Stomach smooth muscle (tissue), 2 donors: Measurements from ENCODE around the gene COMMD3.
A peak's percentile ranks its signal among the peaks of the same experiment; 100 is the strongest.

Experiments used
- H3K27ac ChIP-seq: one replicate; pipeline ENCODE4 v1.7.0; 2013; ENCODE audit warnings: mild to moderate bottlenecking, low read length, inconsistent platforms
- H3K27me3 ChIP-seq, 2 donors: one replicate each; pipeline ENCODE4 v1.7.0; 2013; ENCODE audit warnings: low read length in 2 of 2; ENCODE audit not compliant: insufficient read depth in 2 of 2, control insufficient read depth in 1 of 2
- H3K36me3 ChIP-seq, 2 donors: one replicate each; pipeline ENCODE4 v1.7.0; 2013; ENCODE audit warnings: low read length in 2 of 2; ENCODE audit not compliant: control insufficient read depth in 2 of 2, insufficient read depth in 2 of 2
- H3K4me1 ChIP-seq: one replicate; pipeline ENCODE4 v1.7.0; 2013; ENCODE audit warnings: low read length; ENCODE audit not compliant: control insufficient read depth, insufficient read depth
- H3K4me3 ChIP-seq, 2 donors: one replicate each; pipeline ENCODE4 v1.7.0; 2013; ENCODE audit warnings: low read length in 2 of 2
- H3K9ac ChIP-seq, 2 donors: one replicate each; pipeline ENCODE4 v1.7.0; 2013; ENCODE audit warnings: low read length in 2 of 2, mild to moderate bottlenecking in 1 of 2
- H3K9me3 ChIP-seq, 2 donors: one replicate each; pipeline ENCODE4 v1.7.0; 2013; ENCODE audit warnings: low read length in 2 of 2; ENCODE audit not compliant: control insufficient read depth in 2 of 2
- donor health status: healthy.
- donor health status: Pancreatic carcinoma.

Gene COMMD3

DNA sequence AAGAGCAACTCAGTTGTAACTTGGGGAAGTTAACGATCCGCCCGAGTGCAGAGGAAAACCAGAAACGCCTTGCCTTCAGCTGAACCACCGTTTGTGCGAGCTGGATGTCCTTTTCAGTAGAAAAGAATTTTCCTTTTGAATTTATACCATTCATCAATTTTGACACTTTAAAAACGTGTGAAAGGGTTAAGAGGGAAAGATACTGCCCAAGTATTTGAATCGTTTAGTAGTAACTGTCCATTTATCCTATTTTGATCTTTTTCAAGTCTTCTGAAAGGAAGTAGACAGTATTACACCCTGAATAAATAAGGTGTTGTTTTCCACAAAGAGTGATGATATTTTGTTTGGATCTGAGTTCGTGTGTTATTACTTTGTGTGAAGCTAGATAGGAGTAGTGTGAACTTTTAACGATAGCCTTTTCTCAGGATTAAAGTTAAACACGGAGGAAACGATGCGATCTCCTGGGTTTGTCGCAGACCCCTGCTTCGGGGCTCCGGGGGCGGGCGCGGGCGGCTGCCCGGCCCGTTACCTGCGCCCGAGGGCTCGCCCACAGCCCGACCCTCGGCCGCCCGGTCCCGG is 3.9 kb downstream of the COMMD3 start:
- Histone ChIP-seq H3K9me3 (no peaks in the 10 kb centered on the region), H3K4me3 (peak overlapping the region; percentile 45 to 74), H3K4me1 (peaks cover 15% of the 10 kb centered on the region), H3K27me3 (peaks cover 0 to 2% of the 10 kb centered on the region in 2 donors), H3K9ac (peak overlapping the region; percentile 67 to 80), H3K27ac (peak overlapping the region; percentile 13), H3K36me3 (no peaks in the 10 kb centered on the region)

DNA sequence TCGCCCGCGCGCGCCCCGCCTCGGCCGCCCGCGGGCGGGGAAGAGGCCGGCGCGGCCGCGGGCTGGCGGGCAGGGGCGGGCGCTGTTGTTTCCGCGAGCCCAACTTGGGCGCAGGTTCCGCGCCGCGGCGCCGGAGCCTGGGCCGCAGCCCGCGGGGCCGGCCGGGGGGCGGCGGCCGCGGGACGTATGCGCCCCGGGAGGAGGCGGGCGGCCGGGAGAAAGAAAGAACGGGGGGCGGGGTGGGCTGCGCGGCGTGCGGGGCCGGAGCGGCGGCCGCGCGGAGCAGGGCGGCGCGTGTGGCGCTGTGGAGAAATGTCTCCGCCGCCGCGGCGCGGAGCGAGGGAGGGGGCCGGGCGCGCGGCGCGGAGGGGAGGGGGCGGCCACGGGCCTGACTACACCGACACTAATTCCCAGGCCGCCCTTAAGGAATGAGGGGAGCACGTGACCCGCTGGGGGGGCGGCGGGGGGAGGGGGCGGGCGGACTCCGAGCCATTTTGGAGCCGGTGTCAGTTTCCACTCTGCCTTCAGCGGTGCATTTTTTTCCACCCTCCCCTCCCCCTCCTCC is 4.5 kb downstream of the COMMD3 start, which contains the start of gene BMI1:
Gene BMI1, plus strand, starts transcription at position 509 of the 565 bp plus-strand sequence. CDS start 5,351 bp downstream, outside the sequence.
- H3K9ac ChIP-seq, result peak within 1 kb of the TSS; percentile 77 to 80
- peaks cover 0 to 2% of the 10 kb centered on the region in 2 donors for H3K27me3 ChIP-seq
- peak within 1 kb of the TSS; percentile 81 to 86 for H3K4me3 ChIP-seq
- H3K9me3 ChIP-seq, result no peaks in the 10 kb centered on the region
- peaks cover 15% of the 10 kb centered on the region for H3K4me1 ChIP-seq
- peak within 1 kb of the TSS; percentile 88 for H3K27ac ChIP-seq
- no peaks in the 10 kb centered on the region for H3K36me3 ChIP-seq

DNA sequence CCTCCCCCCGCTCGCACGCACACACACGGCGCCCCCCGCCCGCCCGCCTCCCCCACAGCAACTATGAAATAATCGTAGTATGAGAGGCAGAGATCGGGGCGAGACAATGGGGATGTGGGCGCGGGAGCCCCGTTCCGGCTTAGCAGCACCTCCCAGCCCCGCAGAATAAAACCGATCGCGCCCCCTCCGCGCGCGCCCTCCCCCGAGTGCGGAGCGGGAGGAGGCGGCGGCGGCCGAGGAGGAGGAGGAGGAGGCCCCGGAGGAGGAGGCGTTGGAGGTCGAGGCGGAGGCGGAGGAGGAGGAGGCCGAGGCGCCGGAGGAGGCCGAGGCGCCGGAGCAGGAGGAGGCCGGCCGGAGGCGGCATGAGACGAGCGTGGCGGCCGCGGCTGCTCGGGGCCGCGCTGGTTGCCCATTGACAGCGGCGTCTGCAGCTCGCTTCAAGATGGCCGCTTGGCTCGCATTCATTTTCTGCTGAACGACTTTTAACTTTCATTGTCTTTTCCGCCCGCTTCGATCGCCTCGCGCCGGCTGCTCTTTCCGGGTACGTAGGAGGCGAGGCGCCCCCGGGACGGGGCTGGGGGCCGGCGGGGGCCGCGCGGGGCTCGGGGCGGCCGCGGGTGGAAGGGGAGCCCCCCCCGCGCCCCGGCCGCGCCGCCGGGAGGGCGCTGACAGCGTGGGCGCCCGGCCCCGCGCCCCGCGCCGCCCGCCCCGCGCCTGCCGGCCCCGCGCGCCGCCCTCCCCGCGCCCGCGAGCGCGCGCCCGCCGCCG is 5.2 kb downstream of the COMMD3 start:
- H3K27ac ChIP-seq, result peak overlapping the region; percentile 88
- H3K4me1 ChIP-seq, result peaks cover 15% of the 10 kb centered on the region
- no peaks in the 10 kb centered on the region for H3K36me3 ChIP-seq
- H3K4me3 ChIP-seq, result peak overlapping the region; percentile 69 to 80
- no peaks in the 10 kb centered on the region for H3K9me3 ChIP-seq
- H3K27me3 ChIP-seq, result peaks cover 0 to 2% of the 10 kb centered on the region in 2 donors
- H3K9ac ChIP-seq, result peak overlapping the region; percentile 71 to 77

DNA sequence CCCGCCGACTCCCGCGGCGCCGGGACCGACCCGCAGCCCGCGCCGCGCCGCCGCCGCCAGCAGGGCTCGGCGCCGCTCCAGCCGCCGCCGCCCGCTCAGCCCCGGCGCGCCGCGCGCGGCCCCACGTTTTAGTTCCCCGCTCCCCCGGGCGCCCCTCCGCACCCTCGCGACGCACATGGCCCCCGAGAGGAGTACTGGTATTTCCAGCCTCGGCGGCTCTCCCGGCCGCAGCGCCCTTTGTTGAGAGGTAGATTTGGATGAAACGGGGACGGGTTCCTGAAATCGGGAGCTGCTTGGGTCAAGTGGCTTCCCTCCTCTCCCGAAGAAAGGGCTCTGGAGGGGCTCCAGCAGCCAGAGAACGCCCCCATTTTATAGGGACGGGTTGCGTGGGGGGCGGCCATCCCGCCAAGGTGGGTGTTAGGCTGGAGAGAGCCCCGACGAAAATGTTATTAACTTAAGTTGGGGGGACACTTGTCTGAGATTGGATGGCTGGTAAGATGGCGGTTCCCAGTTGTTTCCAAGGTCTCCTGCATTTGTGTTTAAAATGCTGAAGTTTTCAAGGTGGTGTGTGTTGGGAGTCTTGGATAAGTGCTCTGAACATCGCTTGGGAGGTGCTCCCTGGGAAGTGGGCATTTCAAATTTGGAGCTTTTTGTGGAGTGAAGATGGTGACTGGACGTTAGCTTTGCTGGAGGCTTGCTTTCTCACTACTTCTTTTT is 5.9 kb downstream of the COMMD3 start:
- H3K9me3 ChIP-seq, result no peaks in the 10 kb centered on the region
- H3K9ac ChIP-seq, result peak overlapping the region; percentile 52 to 76
- peak overlapping the region; percentile 81 to 86 for H3K4me3 ChIP-seq
- H3K27ac ChIP-seq, result no peak overlapping the region
- peaks cover 0 to 3% of the 10 kb centered on the region in 2 donors for H3K36me3 ChIP-seq
- H3K27me3 ChIP-seq, result peaks cover 0 to 2% of the 10 kb centered on the region in 2 donors
- H3K4me1 ChIP-seq, result peaks cover 15% of the 10 kb centered on the region

DNA sequence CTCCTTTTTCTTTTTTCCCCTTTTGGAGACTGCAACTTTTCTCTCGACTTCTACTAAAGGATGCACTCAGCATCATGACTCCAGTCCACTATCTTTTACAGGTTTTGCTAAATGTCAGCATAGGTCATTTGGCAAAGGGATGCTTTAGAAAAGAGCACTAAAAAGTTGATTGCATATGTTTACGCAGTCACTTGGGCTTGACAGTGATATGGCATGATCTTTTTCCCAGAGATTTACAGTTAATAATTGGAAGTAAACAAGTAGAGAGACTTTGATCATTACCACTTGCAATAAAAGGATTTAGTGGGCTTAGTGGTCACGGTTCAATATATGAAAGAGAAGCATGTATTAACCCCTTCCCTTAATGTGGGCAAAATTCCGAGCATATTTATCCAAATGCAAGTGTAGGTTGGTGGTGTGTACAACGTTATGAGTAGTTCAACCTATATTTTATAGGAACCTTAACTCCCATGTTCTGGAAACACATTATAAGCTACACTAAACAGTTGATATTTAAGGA is 6.5 kb downstream of the COMMD3 start:
- peaks cover 12% of the 10 kb centered on the region for H3K4me1 ChIP-seq
- peak overlapping the region; percentile 52 to 76 for H3K9ac ChIP-seq
- H3K9me3 ChIP-seq, result no peaks in the 10 kb centered on the region
- H3K4me3 ChIP-seq, result peak overlapping the region; percentile 81 to 86
- peaks cover 0 to 5% of the 10 kb centered on the region in 2 donors for H3K36me3 ChIP-seq
- no peak overlapping the region for H3K27ac ChIP-seq
- H3K27me3 ChIP-seq, result peaks cover 0 to 2% of the 10 kb centered on the region in 2 donors

DNA sequence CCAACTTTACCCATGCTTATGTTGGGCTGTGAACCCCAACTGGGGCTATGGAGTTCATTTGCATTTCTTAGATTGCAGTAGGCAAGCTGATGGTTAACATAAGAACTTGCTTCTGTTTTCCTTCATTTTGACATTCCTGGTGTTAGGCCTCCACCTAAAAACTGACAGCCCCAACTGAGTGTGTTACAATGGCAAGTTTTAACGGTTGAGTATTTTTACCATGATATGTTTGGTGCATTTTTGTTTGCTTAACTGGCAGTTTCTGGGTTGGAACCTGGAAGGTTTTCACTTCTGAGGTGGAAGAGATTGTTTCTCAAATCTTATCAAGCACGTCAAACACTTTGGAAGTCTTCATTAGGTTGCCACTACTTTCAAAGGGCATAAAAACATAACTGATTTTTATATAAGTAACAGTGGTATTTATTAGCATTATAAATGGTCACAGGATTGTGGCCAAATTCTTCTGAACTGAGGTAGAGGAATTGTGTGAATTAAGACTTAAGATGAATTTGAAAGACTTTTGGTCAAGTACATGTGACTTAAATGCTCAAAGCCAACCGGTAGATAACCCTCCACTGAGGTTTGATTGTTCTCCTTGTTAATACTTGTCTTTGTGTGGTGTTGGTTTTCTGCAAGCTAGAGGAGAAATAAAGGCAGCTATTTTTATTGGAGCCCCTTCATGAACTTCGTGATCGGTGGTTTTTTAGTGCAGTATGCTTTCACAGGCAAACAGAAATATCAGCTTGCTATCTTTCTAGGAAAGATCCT is 7.5 kb downstream of the COMMD3 start:
- H3K9me3 ChIP-seq, result no peaks in the 10 kb centered on the region
- no peak overlapping the region for H3K9ac ChIP-seq
- peaks cover 0 to 2% of the 10 kb centered on the region in 2 donors for H3K27me3 ChIP-seq
- H3K4me3 ChIP-seq, result peak overlapping the region; percentile 4 to 44
- no peak overlapping the region for H3K27ac ChIP-seq
- H3K4me1 ChIP-seq, result peaks cover 9% of the 10 kb centered on the region
- H3K36me3 ChIP-seq, result peaks cover 0 to 7% of the 10 kb centered on the region in 2 donors

DNA sequence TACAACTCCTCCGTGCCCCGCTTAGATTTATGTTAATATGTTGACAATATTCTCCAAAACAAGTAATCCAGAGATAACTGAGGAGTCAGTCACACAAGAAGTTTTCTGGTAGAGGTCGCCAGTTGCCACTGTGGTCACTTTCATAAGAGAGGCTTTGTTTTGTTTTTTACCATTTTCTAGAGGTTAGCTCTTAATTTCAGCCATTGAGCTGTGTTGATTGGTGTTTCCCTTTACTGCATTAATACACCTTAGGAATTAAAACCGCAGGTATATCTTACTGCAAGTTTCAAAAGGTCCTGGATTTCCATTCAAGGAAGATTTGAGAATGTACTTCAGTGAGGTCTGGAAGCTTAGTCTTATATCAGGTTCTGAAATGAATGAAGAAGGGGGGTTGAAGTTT is 8.2 kb downstream of the COMMD3 start:
- Histone ChIP-seq H3K9ac (peak overlapping the region in 1 of 2 donors; percentile 65), H3K27me3 (peaks cover 0 to 2% of the 10 kb centered on the region in 2 donors), H3K36me3 (peaks cover 4 to 11% of the 10 kb centered on the region in 2 donors), H3K9me3 (no peaks in the 10 kb centered on the region), H3K4me1 (peaks cover 9% of the 10 kb centered on the region), H3K4me3 (peak overlapping the region; percentile 73 to 85), H3K27ac (no peak overlapping the region)

DNA sequence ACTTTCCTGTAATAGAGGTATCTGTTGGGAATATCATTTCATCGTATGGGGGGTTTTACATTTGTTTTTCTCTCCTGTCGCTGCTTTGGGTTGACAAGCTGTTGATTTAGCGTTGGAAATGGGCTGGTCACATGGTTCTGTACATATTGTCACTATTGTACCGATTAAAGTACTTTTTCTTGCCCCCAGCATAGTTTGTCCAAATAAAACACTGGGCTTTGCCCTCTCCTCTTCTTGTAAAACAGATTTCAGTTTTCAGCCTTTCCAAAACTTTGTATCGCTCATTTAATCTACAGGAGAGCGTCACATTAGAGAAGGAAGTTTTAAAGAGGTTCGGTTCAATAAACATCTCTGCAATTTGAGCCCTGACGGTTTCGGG is 8.7 kb downstream of the COMMD3 start:
- Histone ChIP-seq H3K9ac (peak overlapping the region; percentile 22 to 65), H3K27ac (no peak overlapping the region), H3K27me3 (peaks cover 0 to 2% of the 10 kb centered on the region in 2 donors), H3K4me3 (peak overlapping the region; percentile 73 to 85), H3K9me3 (no peaks in the 10 kb centered on the region), H3K36me3 (peaks cover 7 to 16% of the 10 kb centered on the region in 2 donors), H3K4me1 (peaks cover 9% of the 10 kb centered on the region)

DNA sequence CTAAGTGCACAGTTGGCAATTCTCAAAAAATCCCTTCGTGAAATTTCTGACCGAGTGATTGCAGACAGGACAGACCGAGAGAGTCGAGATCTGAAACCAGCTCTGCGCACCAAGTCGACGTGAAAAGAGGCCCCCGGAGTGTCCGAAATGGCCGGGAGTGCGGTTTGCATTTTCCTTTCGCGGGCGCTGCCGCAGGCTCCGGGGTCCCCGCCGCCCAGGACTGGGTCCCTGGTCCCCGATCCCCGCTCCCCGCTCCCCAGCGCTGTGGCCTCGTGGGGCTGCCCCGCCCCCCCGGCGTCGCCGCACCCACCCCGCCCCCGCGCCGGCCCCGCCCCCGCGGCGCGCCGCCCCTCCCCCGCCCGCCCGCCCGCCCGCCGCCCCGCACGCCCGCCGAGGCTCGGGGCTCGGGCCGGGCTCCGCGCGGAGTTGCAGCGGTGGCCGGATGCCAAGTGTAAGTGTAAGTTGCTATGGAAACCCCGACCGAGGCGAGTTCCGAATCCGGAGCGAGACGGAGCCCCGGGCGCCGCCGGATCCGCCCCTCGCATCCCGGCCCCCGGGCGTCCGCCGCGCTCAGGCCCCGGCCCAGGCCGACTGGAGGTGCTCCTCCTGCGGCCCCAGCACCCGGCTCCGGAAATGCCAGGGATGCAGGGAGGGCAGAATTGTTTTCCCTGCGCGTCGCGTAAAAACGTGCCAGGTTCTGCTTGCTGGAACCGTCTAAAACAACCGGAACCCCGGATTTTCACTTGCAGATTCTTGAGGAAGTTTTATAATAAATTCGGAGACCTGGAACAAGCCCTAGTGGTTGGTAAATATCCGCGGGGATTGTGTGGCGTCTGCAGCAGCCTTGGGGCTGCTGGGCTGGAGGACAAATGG is 9.3 kb downstream of the COMMD3 start:
- Histone ChIP-seq H3K27me3 (peaks cover 0 to 2% of the 10 kb centered on the region in 2 donors), H3K9ac (peak overlapping the region; percentile 22 to 65), H3K4me1 (peaks cover 9% of the 10 kb centered on the region), H3K36me3 (peaks cover 8 to 19% of the 10 kb centered on the region in 2 donors), H3K9me3 (no peaks in the 10 kb centered on the region), H3K27ac (no peak overlapping the region), H3K4me3 (peak overlapping the region; percentile 73 to 85)
